MM.1S (cell line): ENCODE data around the gene SLC6A11.

Experiments
- DNase-seq: peaks from one replicate; pipeline ENCODE4 v3.0.0-alpha.2; 2015
- H2AFZ ChIP-seq: fragments of 300-600 bp; sonication (generic); 2 replicates; pipeline ENCODE4 v1.6.0; 2016; ENCODE audit warnings: antibody characterized with exemption, low read length
- H3F3A ChIP-seq: fragments of 300-600 bp; sonication (generic); 2 replicates; pipeline ENCODE4 v1.6.1; 2016; ENCODE audit warnings: mild to moderate bottlenecking, antibody characterized with exemption, low read length, moderate library complexity, mixed read lengths; ENCODE audit not compliant: insufficient read depth
- H3K27ac ChIP-seq: fragments of 300-600 bp; sonication (generic); 2 replicates; pipeline ENCODE4 v1.5.1; 2016; ENCODE audit warnings: mild to moderate bottlenecking, low read length
- H3K27me3 ChIP-seq: fragments of 300-600 bp; sonication (generic); replicated peaks from 2 replicates; pipeline ENCODE4 v1.6.0; 2016; ENCODE audit warnings: low read length; ENCODE audit not compliant: insufficient read depth
- H3K36me3 ChIP-seq: fragments of 300-600 bp; sonication (generic); replicated peaks from 2 replicates; pipeline ENCODE4 v1.6.1; 2016; ENCODE audit warnings: mild to moderate bottlenecking, low read length, mixed read lengths; ENCODE audit not compliant: insufficient read depth
- H3K4me1 ChIP-seq: fragments of 300-600 bp; sonication (generic); 2 replicates; pipeline ENCODE4 v1.6.1; 2016; ENCODE audit warnings: low read length, mixed read lengths
- H3K4me2 ChIP-seq: fragments of 300-600 bp; sonication (generic); 2 replicates; pipeline ENCODE4 v1.6.0; 2016; ENCODE audit warnings: low read depth, low read length
- H3K4me3 ChIP-seq: fragments of 300-600 bp; sonication (generic); 2 replicates; pipeline ENCODE4 v1.5.1; 2016; ENCODE audit warnings: low read length, mixed read lengths
- H3K79me2 ChIP-seq: fragments of 300-600 bp; sonication (generic); 2 replicates; pipeline ENCODE4 v1.6.1; 2016; ENCODE audit warnings: mixed run types, low read length, mixed read lengths
- H3K9ac ChIP-seq: fragments of 300-600 bp; sonication (generic); 2 replicates; pipeline ENCODE4 v1.6.1; 2016; ENCODE audit warnings: low read length, mixed read lengths
- H3K9me2 ChIP-seq: fragments of 300-600 bp; sonication (generic); replicated peaks from 2 replicates; pipeline ENCODE4 v1.6.1; 2016; ENCODE audit warnings: mild to moderate bottlenecking, low read length, mixed read lengths; ENCODE audit not compliant: insufficient read depth
- H3K9me3 ChIP-seq: fragments of 300-600 bp; sonication (generic); replicated peaks from 2 replicates; pipeline ENCODE4 v1.6.1; 2016; ENCODE audit warnings: mild to moderate bottlenecking, low read length, mixed read lengths; ENCODE audit not compliant: insufficient read depth
- H4K20me1 ChIP-seq: fragments of 300-600 bp; sonication (generic); 2 replicates; pipeline ENCODE4 v1.6.1; 2016; ENCODE audit warnings: mild to moderate bottlenecking, low read length, moderate library complexity, mixed read lengths; ENCODE audit not compliant: insufficient read depth
- EZH2 ChIP-seq: fragments of 300-600 bp; sonication (generic); optimal IDR thresholded peaks from 2 replicates; pipeline ENCODE3; 2017; ENCODE audit warnings: low read depth, mild to moderate bottlenecking, antibody characterized with exemption, low read length, mixed read lengths
- EZH2phosphoT487 ChIP-seq: fragments of 300-600 bp; sonication (generic); IDR thresholded peaks from 2 replicates; pipeline ENCODE4 v1.6.1; 2018; ENCODE audit warnings: antibody characterized with exemption, low read length
- TF ChIP-seq, protein P1 (sequence below): fragments of 300-600 bp; sonication (generic); IDR thresholded peaks from 2 replicates; pipeline ENCODE4 v1.5.1; 2016; ENCODE audit warnings: antibody characterized with exemption, low read length, mixed read lengths

Gene SLC6A11

DNA sequence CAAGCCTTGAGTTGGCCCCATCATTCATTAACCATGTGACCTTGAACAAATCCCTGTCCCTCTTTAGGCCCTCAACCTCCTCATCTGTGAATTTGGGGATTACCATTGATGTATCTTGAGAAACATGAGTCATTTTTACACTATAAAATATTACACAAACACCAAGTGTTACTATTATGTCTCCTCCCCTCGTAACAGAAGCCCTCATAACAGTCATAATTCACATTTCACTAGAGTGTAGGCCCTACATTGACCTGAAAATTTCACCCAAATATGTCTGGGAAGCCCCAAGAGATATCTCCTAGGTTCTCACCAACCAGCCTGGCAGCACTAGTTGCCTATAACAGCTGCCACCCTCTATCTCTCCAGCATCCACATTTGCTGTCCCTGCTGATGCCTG is 160.7 kb downstream of the SLC6A11 start:
- Histone ChIP-seq H3K4me2 (no peak overlapping the region), H3K79me2 (no peaks in the 10 kb centered on the region), H4K20me1 (no peaks in the 10 kb centered on the region), H3K9me2 (no peaks in the 10 kb centered on the region), H3K27me3 (peaks cover 16% of the 10 kb centered on the region; the same call in 1 of the 2 replicates), H3K4me3 (no peak overlapping the region), H3K4me1 (no peaks in the 10 kb centered on the region), H2AFZ (no peak overlapping the region), H3K9me3 (no peaks in the 10 kb centered on the region), H3F3A (no peaks in the 10 kb centered on the region), H3K36me3 (no peaks in the 10 kb centered on the region), H3K27ac (no peak overlapping the region), H3K9ac (no peak overlapping the region)
- no peak for DNase-seq
- TF ChIP-seq EZH2phosphoT487 (no peak), EZH2 (no peak)
- TF ChIP-seq, protein P1, sequence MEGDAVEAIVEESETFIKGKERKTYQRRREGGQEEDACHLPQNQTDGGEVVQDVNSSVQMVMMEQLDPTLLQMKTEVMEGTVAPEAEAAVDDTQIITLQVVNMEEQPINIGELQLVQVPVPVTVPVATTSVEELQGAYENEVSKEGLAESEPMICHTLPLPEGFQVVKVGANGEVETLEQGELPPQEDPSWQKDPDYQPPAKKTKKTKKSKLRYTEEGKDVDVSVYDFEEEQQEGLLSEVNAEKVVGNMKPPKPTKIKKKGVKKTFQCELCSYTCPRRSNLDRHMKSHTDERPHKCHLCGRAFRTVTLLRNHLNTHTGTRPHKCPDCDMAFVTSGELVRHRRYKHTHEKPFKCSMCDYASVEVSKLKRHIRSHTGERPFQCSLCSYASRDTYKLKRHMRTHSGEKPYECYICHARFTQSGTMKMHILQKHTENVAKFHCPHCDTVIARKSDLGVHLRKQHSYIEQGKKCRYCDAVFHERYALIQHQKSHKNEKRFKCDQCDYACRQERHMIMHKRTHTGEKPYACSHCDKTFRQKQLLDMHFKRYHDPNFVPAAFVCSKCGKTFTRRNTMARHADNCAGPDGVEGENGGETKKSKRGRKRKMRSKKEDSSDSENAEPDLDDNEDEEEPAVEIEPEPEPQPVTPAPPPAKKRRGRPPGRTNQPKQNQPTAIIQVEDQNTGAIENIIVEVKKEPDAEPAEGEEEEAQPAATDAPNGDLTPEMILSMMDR, result no peak

DNA sequence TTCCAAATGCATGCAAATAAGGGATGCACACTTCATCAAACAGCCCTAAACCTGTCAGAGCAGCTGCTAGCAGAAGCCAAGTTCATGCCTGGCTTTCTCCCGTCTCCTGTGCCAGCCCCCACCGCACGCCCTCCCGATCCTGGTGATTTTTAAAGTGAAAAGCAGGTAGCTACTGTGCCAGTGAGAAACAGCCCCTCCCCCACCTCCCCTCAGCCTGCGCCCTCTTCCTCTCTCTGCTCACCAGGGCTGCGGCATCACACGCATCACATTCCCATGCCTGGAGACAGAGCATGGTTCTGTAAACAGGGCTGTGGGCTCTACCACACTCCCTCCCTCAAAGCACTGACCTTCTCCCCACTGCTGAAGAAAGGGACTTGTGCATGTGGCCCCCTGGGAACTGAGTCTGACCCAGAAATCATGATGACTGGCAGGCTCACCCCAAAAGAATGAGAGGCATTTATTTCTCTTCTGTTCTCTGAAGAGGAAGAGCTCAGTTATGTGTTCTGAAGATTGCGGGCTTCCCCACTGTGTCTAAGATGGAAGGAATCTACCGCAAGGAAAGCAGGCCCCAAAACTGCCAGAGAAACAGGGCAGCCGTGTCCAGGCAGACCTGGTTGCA is 162.0 kb downstream of the SLC6A11 start:
- H3K4me3 ChIP-seq, result no peak overlapping the region
- H3K9ac ChIP-seq, result no peak overlapping the region
- no peak overlapping the region for H3K27ac ChIP-seq
- no peaks in the 10 kb centered on the region for H3K9me2 ChIP-seq
- no peaks in the 10 kb centered on the region for H3K9me3 ChIP-seq
- H3K79me2 ChIP-seq, result no peaks in the 10 kb centered on the region
- H3K27me3 ChIP-seq, result peaks cover 22% of the 10 kb centered on the region
- no peak for TF ChIP-seq EZH2
- no peak for TF ChIP-seq EZH2phosphoT487
- TF ChIP-seq, protein P1, result no peak
- no peaks in the 10 kb centered on the region for H4K20me1 ChIP-seq
- H3K4me1 ChIP-seq, result no peaks in the 10 kb centered on the region
- DNase-seq, result no peak
- H3F3A ChIP-seq, result no peaks in the 10 kb centered on the region
- H3K4me2 ChIP-seq, result no peak overlapping the region
- H3K36me3 ChIP-seq, result no peaks in the 10 kb centered on the region
- no peak overlapping the region for H2AFZ ChIP-seq

DNA sequence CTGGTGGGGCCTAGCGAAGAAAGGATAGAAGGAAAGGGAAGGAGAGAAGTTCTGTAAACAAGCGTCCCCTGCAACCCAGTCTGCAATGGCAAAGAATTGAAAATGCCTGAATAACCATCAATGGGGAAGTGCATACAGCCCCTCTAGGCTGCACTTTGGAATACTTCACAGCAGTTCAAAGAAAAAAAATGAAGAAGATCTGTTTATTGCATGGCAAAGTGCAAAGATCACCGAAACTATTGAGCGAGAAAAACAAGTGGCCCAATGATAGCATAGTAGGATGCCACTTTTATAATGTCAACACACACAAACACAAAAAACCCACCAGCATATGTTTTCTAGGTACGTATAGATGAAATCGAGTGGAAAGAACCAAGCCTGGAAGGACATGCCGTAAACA is 162.9 kb downstream of the SLC6A11 start:
- Histone ChIP-seq H3K4me1 (no peaks in the 10 kb centered on the region), H3K36me3 (no peaks in the 10 kb centered on the region), H3K79me2 (no peaks in the 10 kb centered on the region), H3K27ac (no peak overlapping the region), H3K27me3 (peaks cover 15% of the 10 kb centered on the region), H3K9me2 (no peaks in the 10 kb centered on the region), H3K9ac (no peak overlapping the region), H4K20me1 (no peaks in the 10 kb centered on the region), H2AFZ (no peak overlapping the region), H3F3A (no peaks in the 10 kb centered on the region), H3K4me2 (no peak overlapping the region), H3K9me3 (no peaks in the 10 kb centered on the region), H3K4me3 (no peak overlapping the region)
- TF ChIP-seq EZH2, result no peak
- TF ChIP-seq EZH2phosphoT487, result no peak
- TF ChIP-seq, protein P1, result no peak
- DNase-seq, result no peak
